Measurements from ENCODE around the gene WNT7A.

GRCh38 chr3:13831386-13831996, 48.4 kb downstream of the WNT7A start:
- no peak for TF ChIP-seq EZH2 (IDR thresholded peaks at IDR 0.05; ENCODE audit: insufficient read depth, poor library complexity, severe bottlenecking)
- no peak for TF ChIP-seq EZH2phosphoT487 (IDR thresholded peaks at IDR 0.05; ENCODE audit: insufficient read depth, low read depth)
